Stimulated activated memory B cell treated with anti-CD40 and anti-IgM and Interleukin-4, amounts not matched to agents 10 μg/mL and 1 μg/mL and 100 μg/mL, for 72 hours (primary cell): ENCODE data around the gene ZNF439.
"Not testable (repeated sequence)": the region's sequence is repeated elsewhere in the genome, so short reads cannot be mapped to it uniquely, and the experiment has no call there.

ENCODE experiments used
- ATAC-seq: fragments of 150-1000 bp; cut with Tn5 transposase; 2 replicates; pipeline ENCODE4 v1.10.0; 2021
- H3K27ac Mint-ChIP-seq: one replicate; pipeline ENCODE4 v1.8.0; 2022; ENCODE audit warnings: mild to moderate bottlenecking, mixed read lengths
- H3K27me3 Mint-ChIP-seq: one replicate; pipeline ENCODE4 v1.8.0; 2022; ENCODE audit warnings: mixed read lengths
- H3K36me3 Mint-ChIP-seq: one replicate; pipeline ENCODE4 v1.8.0; 2022; ENCODE audit warnings: mixed read lengths
- H3K4me1 Mint-ChIP-seq: one replicate; pipeline ENCODE4 v1.8.0; 2022; ENCODE audit warnings: mixed read lengths
- H3K4me3 Mint-ChIP-seq: one replicate; pipeline ENCODE4 v1.8.0; 2022; ENCODE audit warnings: mild to moderate bottlenecking, moderate library complexity, mixed read lengths
- H3K9me3 Mint-ChIP-seq: one replicate; pipeline ENCODE4 v1.8.0; 2022; ENCODE audit warnings: mixed read lengths

Gene ZNF439

GRCh38 chr19:11889901-11890300 is 41.4 kb downstream of the ZNF439 start:
- H3K4me3 Mint-ChIP-seq, H3K9me3 Mint-ChIP-seq, H3K27me3 Mint-ChIP-seq, H3K27ac Mint-ChIP-seq, H3K36me3 Mint-ChIP-seq, ATAC-seq: not testable (repeated sequence)
- H3K4me1 Mint-ChIP-seq = peaks cover 20% of the 10 kb centered on the region

- peaks cover 3% of the 10 kb centered on the region for H3K9me3 Mint-ChIP-seq
- peaks cover 13% of the 10 kb centered on the region for H3K36me3 Mint-ChIP-seq
- no peak for ATAC-seq
- H3K4me3 Mint-ChIP-seq = no peak overlapping the region
- no peaks in the 10 kb centered on the region for H3K27me3 Mint-ChIP-seq
- peaks cover 20% of the 10 kb centered on the region for H3K4me1 Mint-ChIP-seq
- H3K27ac Mint-ChIP-seq = no peak overlapping the region
Measured at GRCh38 chr19:11890634-11891033, 42.1 kb downstream of the ZNF439 start.

- Mint-ChIP-seq H3K4me1 (no peaks in the 10 kb centered on the region), H3K9me3 (peaks cover 2% of the 10 kb centered on the region), H3K36me3 (peaks cover 13% of the 10 kb centered on the region), H3K27me3 (no peaks in the 10 kb centered on the region), H3K4me3 (no peak overlapping the region), H3K27ac (no peak overlapping the region)
- no peak for ATAC-seq
Measured at GRCh38 chr19:11894851-11895250, 46.3 kb downstream of the ZNF439 start.

DNA sequence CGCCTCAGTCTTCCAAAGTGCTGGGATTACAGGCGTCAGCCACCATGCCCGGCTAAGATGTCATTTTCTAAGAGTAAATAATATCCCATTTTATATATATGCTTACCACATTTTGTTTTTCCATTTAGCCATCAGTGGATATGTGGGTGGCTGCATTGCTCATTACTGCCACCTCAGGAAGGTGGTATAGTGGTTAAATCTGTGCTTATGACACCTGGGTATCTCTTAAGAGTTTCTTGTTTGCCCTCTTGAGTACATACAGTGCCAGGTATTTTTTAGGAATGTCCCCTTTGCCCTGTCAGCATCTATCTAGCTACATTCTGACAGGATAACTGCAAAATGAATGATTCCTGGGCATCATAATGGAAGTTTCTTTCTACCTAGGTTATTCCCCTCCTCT is 53.7 kb downstream of the ZNF439 start:
- H3K9me3 Mint-ChIP-seq = peaks cover 14% of the 10 kb centered on the region
- no peaks in the 10 kb centered on the region for H3K4me1 Mint-ChIP-seq
- H3K27ac Mint-ChIP-seq = no peak overlapping the region
- H3K27me3 Mint-ChIP-seq = no peaks in the 10 kb centered on the region
- ATAC-seq = no peak
- H3K36me3 Mint-ChIP-seq = peaks cover 35% of the 10 kb centered on the region
- H3K4me3 Mint-ChIP-seq = no peak overlapping the region

GRCh38 chr19:11905928-11906327 is 57.4 kb downstream of the ZNF439 start:
- H3K36me3 Mint-ChIP-seq = peaks cover 35% of the 10 kb centered on the region
- no peaks in the 10 kb centered on the region for H3K4me1 Mint-ChIP-seq
- H3K4me3 Mint-ChIP-seq = no peak overlapping the region
- H3K27me3 Mint-ChIP-seq = no peaks in the 10 kb centered on the region
- H3K27ac Mint-ChIP-seq = no peak overlapping the region
- peaks cover 24% of the 10 kb centered on the region for H3K9me3 Mint-ChIP-seq
- ATAC-seq = no peak

DNA sequence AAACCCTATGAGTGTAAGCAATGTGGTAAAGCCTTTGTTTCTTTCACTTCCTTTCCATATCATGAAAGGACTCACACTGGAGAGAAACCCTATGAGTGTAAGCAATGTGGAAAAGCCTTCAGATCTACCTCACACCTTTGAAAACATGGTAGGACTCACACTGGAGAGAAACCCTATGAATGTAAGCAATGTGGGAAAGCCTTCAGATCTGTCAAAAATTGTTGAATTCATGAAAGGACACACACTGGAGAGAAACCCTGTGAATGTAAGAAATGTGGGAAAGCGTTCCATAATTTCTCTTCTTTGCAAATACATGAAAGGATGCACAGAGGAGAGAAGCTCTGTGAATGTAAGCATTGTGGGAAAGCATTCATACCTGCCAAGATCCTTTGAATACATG is 63.4 kb downstream of the ZNF439 start:
- H3K27me3 Mint-ChIP-seq, H3K36me3 Mint-ChIP-seq, H3K4me1 Mint-ChIP-seq, H3K4me3 Mint-ChIP-seq, ATAC-seq, H3K27ac Mint-ChIP-seq: not testable (repeated sequence)
- H3K9me3 Mint-ChIP-seq = peaks cover 22% of the 10 kb centered on the region

DNA sequence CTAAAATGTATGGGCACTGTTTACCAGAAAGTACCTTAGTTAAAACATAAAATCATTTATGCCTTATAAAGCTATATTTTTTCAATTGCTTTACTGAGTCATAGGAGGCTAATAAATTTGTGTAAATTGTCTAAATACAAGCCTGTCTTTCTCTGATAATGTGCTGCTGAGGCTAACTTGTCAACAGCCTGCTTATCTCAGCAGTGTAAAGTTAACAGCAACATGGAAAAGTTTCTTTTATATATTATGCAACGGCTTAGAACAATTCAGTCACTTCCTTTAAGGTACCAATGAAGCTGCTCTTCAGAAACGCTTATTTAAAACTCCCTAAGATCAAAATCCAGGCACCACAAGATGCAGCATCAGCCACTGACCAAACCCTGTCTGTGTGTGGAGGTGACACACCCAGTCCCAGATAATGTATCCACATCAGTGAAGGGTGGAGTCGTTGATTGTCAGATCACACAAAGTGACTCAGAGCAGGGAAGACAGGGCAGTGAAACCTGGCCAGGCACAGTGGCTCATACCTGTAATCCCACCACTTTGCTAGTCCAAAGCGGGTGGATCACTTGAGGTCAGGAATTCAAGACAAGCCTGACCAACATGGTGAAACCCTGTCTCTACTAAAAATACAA is 66.0 kb downstream of the ZNF439 start:
- H3K27ac Mint-ChIP-seq, H3K36me3 Mint-ChIP-seq, H3K27me3 Mint-ChIP-seq, H3K4me1 Mint-ChIP-seq, H3K4me3 Mint-ChIP-seq, H3K9me3 Mint-ChIP-seq, ATAC-seq: not testable (repeated sequence)
